ENCODE data around the gene PNPLA1. TPM values are rescaled to one million over a fixed set of nuclear protein-coding genes. Genes with fewer than 3 reads are reported as not detected.

Gene PNPLA1
- total RNA-seq, 1 donor from 2014 or later, result not detected

DNA sequence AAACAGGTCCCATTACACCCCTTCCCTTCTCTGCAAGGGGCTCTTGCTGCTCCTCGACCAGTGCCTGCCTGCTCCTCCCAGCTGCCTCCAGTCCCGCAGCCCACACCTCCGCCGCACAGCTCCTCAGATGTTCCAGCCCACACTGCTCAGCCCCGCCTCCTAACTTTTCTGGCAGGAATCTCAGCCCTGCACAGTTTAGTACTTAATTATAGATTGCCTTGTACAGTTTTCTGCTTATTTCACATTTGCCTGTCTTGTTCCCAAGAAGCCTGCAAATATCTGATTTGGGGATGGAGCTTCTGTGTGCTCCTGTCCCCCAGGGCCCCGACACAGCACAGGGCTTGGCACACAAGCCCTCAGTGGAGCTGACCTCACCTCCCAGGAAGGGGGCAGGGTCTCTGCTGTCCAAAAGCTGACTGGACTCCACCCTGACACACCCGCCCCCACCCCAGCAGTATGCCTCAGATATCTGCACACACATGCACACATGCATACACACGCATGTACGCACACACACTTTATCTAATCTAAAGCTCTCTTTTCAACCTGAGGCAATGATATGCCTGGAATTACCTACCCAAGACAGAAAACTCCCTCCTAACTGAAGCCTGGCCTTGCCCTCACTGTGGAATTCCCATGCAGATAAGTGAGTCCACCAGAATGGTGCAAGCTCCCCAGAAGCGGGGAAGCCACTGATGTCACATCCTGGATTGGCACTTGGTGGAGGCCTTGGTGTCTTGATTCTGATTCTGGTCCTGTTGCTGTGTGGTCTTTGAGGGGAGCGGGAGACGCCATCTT is 1.2 kb upstream of the PNPLA1 start:
- Mint-ChIP-seq H3K4me3 (no peak overlapping the region), H3K36me3 (ENCODE audit: low read depth) (no peaks in the 10 kb centered on the region), H3K9me3 (peaks cover 5% of the 10 kb centered on the region), H3K27ac (no peak overlapping the region), H3K4me1 (no peaks in the 10 kb centered on the region), H3K27me3 (peaks cover 11% of the 10 kb centered on the region)
- ATAC-seq (ENCODE audit: low read depth), result no peak
- DNase-seq, result no peak
- CTCF ChIA-PET, result no interaction called here
- POLR2A ChIA-PET, result no interaction called here
- intact Hi-C loops (cut with micrococcal nuclease), result no loop called here
- TF ChIP-seq, protein P1, sequence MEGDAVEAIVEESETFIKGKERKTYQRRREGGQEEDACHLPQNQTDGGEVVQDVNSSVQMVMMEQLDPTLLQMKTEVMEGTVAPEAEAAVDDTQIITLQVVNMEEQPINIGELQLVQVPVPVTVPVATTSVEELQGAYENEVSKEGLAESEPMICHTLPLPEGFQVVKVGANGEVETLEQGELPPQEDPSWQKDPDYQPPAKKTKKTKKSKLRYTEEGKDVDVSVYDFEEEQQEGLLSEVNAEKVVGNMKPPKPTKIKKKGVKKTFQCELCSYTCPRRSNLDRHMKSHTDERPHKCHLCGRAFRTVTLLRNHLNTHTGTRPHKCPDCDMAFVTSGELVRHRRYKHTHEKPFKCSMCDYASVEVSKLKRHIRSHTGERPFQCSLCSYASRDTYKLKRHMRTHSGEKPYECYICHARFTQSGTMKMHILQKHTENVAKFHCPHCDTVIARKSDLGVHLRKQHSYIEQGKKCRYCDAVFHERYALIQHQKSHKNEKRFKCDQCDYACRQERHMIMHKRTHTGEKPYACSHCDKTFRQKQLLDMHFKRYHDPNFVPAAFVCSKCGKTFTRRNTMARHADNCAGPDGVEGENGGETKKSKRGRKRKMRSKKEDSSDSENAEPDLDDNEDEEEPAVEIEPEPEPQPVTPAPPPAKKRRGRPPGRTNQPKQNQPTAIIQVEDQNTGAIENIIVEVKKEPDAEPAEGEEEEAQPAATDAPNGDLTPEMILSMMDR (IDR thresholded peaks at IDR 0.05), result no peak

DNA sequence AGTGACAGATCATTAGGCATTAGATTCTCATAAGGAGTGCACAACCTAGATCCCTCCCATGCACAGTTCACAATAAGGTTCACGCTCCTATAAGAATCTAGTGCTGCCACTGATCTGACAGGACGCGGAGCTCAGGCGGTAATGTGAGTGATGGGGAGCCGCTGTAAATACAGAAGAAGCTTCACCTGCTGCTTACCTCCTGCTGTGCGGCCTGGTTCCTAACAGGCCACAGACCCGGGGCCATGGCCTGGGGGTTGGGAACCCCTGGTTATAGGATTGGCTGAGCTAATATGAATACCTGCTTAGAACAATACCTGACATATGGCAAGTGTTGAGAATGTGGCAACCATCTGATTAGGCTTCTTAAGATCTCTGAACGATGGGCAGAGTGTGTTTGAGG is 2.4 kb downstream of the PNPLA1 start:
- H3K27ac Mint-ChIP-seq, result no peak overlapping the region
- no peaks in the 10 kb centered on the region for H3K36me3 Mint-ChIP-seq (ENCODE audit: low read depth)
- H3K4me3 Mint-ChIP-seq, result no peak overlapping the region
- H3K9me3 Mint-ChIP-seq, result no peaks in the 10 kb centered on the region
- intact Hi-C loops (cut with micrococcal nuclease), result no loop called here
- ChIA-PET CTCF (interaction anchor here (1.6 kb wide), 1 partner anchor 30 kb away, joined by 3 read pairs; no protein-coding TSS in a partner anchor), POLR2A (no interaction called here)
- H3K4me1 Mint-ChIP-seq, result no peaks in the 10 kb centered on the region
- peaks cover 12% of the 10 kb centered on the region for H3K27me3 Mint-ChIP-seq
- no peak for DNase-seq
- no peak for ATAC-seq (ENCODE audit: low read depth)
- TF ChIP-seq, protein P1 (IDR thresholded peaks at IDR 0.05), result no peak

GRCh38 chr6:36273067-36273466 is 3.2 kb downstream of the PNPLA1 start:
- Mint-ChIP-seq H3K9me3 (no peaks in the 10 kb centered on the region), H3K36me3 (ENCODE audit: low read depth) (no peaks in the 10 kb centered on the region), H3K27ac (no peak overlapping the region), H3K4me1 (no peaks in the 10 kb centered on the region), H3K4me3 (no peak overlapping the region), H3K27me3 (peaks cover 15% of the 10 kb centered on the region)
- CTCF ChIA-PET, result no interaction called here
- POLR2A ChIA-PET, result no interaction called here
- ATAC-seq (ENCODE audit: low read depth), result no peak
- no peak for DNase-seq
- intact Hi-C loops (cut with micrococcal nuclease), result no loop called here
- TF ChIP-seq, protein P1 (IDR thresholded peaks at IDR 0.05), result no peak

GRCh38 chr6:36273802-36274514 is 4.1 kb downstream of the PNPLA1 start:
- Mint-ChIP-seq H3K4me3 (no peak overlapping the region), H3K27ac (no peak overlapping the region)
- DNase-seq, result no peak

More at GRCh38 chr6:36273802-36274514, 4.1 kb downstream of the PNPLA1 start:
- intact Hi-C loops (cut with micrococcal nuclease), result no loop called here
- ChIA-PET CTCF (no interaction called here), POLR2A (no interaction called here)
- no peaks in the 10 kb centered on the region for H3K4me1 Mint-ChIP-seq
- peaks cover 24% of the 10 kb centered on the region for H3K27me3 Mint-ChIP-seq
- no peaks in the 10 kb centered on the region for H3K36me3 Mint-ChIP-seq (ENCODE audit: low read depth)
- TF ChIP-seq, protein P1 (IDR thresholded peaks at IDR 0.05), result no peak
- H3K9me3 Mint-ChIP-seq, result no peaks in the 10 kb centered on the region
- no peak for ATAC-seq (ENCODE audit: low read depth)
